GM12891 (cell line): Measurements from ENCODE around the gene PCDH12.
A peak's percentile ranks its signal among the peaks of the same experiment; 100 is the strongest.

Experiments
- DNase-seq: peaks from one replicate; pipeline ENCODE4 v3.0.0; 2011; ENCODE audit warnings: low spot score; ENCODE audit not compliant: insufficient read length
- FAIRE-seq: peaks from 2 replicates; lab custom pipeline; 2011; peaks lifted over from hg19 to GRCh38; lab: Jason Lieb, UNC
- PAX5 ChIP-seq: IDR thresholded peaks from 2 replicates; pipeline ENCODE4 v1.6.1; 2011; ENCODE audit warnings: low read length, moderate library complexity, mild to moderate bottlenecking; ENCODE audit not compliant: insufficient read depth, severe bottlenecking
- POLR2A ChIP-seq: IDR thresholded peaks from 2 replicates; pipeline ENCODE4 v1.6.1; 2011; ENCODE audit warnings: low read depth, low read length, control low read depth
- POLR2AphosphoS5 ChIP-seq: IDR thresholded peaks from 2 replicates; pipeline ENCODE4 v1.6.1; 2011; ENCODE audit warnings: low read depth, low read length, control low read depth
- POU2F2 ChIP-seq: IDR thresholded peaks from 2 replicates; pipeline ENCODE4 v1.6.1; 2011; ENCODE audit warnings: low read depth, mild to moderate bottlenecking, control low read depth, low read length, moderate library complexity
- SPI1 ChIP-seq: IDR thresholded peaks from 2 replicates; pipeline ENCODE4 v1.6.1; 2011; ENCODE audit warnings: low read depth, low read length, control low read depth
- TAF1 ChIP-seq: IDR thresholded peaks from 2 replicates; pipeline ENCODE4 v1.6.1; 2011; ENCODE audit warnings: low read depth, low read length, control low read depth

The PCDH12 gene

DNA sequence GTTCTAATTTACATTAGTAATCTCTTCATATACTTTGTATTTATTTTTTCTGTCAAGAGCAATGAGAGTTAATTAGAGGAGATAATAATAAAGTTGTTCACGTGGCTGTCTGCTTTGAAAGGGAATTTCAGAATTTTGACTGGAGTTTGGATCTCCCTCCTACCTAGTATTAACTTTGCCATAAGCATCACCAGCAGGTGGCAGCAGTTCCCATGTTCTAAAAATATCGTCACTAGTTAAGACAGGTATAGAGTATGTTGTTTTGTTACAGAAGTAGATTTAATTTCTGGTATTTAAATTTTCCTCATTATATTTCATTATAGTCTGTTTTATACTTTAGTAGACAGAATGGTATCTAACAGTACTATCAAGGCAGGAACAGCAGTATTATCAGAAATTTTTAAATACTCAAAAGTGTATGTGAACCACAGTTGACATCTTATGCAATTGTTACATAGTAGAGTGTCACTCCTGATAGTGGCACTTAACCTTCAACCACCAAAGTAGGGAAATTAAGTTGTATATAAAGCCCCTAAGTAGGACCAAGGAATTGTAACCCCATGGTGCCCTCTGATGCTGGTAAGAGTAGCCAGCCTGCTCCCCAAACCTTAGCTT is 34.5 kb upstream of the PCDH12 start:
- peak; percentile 66 for FAIRE-seq
- no peak for DNase-seq
- TF ChIP-seq POLR2AphosphoS5 (no peak), TAF1 (no peak), SPI1 (no peak), POU2F2 (no peak), POLR2A (no peak), PAX5 (no peak)

DNA sequence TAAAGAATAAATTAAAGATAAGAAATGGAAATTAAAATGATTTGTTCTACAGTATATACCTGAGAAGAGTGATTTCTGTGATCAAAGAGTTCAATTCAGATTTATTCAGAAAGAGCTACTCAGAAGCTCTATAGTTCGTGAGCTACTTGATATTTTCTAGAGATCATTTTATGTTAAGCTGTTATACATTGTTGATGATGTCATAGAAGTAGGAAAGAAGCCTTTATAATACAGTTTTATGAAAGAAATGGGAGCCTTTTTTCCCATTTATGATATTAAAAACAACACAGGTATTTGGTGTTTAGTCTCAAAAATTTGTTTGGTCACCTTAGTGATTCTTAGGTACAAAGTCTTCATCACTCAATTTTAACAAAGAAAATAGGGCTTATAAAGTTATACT is 31.7 kb upstream of the PCDH12 start:
- FAIRE-seq (no peak), DNase-seq (no peak)
- TF ChIP-seq POLR2A = no peak
- TF ChIP-seq POLR2AphosphoS5 = no peak

DNA sequence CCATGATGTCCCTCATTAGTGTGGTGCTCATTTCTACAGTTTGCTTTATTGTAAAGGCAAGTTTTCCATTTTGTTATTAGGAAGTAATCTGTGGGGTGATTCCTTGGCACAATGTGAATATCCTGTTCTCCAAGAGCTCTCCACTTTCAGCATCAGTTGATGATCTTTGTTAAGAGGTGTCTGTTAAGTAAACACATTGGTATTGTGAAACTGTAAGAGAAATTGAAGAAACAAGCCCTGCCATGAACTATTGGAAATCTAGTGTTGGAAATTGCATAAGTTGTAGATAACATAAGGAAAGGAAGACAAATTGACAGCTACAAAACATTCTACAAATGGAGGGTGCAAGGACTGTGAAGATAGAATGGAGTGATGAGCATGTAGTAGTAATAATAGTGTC is 28.1 kb upstream of the PCDH12 start:
- TF ChIP-seq POU2F2 (no peak), SPI1 (no peak), PAX5 (no peak), POLR2A (no peak), POLR2AphosphoS5 (no peak), TAF1 (no peak)
- no peak for FAIRE-seq
- DNase-seq = no peak

DNA sequence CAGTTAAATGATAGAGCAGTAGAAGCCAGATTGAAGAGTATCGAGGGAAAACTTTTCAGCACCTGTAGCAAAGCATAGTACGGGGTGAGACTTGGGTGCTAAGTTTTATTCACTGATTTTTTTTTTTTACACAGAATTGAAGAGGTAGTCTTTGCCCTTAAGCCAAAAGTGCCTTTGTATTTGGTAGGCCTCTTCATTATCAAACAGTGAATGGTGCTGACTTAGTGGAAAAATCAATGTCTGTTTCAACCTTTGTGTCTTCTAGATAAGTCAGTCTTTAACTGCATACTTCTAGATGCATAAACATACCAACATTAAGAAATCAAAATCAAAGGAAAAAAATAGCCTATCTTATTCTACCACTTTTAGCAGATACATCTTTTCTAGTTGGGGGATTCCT is 24.6 kb upstream of the PCDH12 start:
- TF ChIP-seq POLR2AphosphoS5 (no peak), SPI1 (no peak), POLR2A (no peak), PAX5 (no peak), POU2F2 (no peak), TAF1 (no peak)
- FAIRE-seq = no peak
- DNase-seq = no peak

DNA sequence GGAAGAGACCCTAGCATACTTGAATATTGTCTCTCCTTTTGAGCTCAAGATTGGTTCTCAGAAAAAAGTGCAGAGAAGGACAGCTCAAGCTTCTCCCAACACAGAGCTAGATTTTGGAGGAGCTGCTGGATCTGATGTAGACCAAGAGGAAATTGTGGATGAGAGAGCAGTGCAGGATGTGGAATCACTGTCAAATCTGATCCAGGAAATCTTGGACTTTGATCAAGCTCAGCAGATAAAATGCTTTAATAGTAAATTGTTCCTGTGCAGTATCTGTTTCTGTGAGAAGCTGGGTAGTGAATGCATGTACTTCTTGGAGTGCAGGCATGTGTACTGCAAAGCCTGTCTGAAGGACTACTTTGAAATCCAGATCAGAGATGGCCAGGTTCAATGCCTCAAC is 20.4 kb upstream of the PCDH12 start:
- TF ChIP-seq POLR2A = no peak
- no peak for TF ChIP-seq SPI1
- TF ChIP-seq TAF1 = no peak
- TF ChIP-seq POLR2AphosphoS5 = no peak
- TF ChIP-seq PAX5 = no peak
- TF ChIP-seq POU2F2 = no peak
- FAIRE-seq (no peak), DNase-seq (no peak)

DNA sequence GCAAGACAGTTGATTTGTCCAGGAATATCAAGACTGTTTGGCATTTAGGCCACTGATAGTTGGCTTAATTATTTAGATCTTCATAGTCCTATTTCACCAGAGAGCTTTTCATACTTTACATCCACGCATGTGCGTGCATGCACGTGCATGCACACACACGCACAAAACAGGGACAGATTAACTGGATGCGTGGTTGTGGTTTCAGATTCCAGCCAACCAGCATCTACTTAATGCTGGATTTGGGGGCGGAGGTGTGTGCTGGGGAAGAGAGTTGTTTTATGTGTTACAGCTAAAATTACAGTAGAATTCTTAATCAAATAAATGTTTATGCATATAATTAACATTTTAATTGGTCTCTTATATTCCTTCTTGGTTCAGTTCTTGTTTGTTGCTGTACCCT is 18.2 kb upstream of the PCDH12 start:
- DNase-seq = no peak
- no peak for FAIRE-seq
- TF ChIP-seq TAF1 = no peak

DNA sequence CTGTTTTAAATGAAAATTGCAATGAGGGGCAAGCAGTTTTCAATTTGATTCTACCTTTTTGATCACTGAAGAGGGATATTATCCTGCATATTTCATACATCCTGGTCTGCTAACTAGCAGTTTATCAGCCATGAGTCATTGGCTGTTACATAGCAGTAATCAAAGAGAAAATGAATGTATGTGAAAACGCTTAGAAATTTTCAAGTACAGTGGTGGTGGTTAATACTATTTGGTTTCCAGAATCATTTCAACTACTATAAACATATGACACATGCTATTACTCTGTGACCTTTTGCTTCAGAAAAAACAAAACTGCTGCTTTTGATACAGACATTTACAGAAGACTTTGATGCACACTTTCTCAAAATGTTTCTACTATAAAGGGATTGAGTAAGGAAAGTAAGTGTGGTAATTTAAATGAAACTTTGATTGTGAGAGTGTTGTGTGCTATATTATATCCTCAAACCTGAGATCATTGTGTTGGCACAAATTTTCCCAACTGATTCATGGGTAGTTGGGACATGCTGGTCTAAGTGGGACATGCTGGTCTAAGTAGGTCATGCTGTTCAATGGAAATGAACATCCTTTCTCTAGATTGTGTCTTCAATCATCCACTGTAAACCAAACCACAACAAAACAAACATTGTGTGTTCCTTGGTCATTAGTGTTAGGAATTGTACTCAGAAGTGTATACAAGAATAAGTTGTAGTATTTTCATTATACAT is 16.0 kb upstream of the PCDH12 start:
- DNase-seq (no peak), FAIRE-seq (no peak)
- TF ChIP-seq POU2F2 = no peak
- TF ChIP-seq POLR2AphosphoS5 = no peak
- no peak for TF ChIP-seq POLR2A
- no peak for TF ChIP-seq PAX5
- TF ChIP-seq SPI1 = no peak
- no peak for TF ChIP-seq TAF1

DNA sequence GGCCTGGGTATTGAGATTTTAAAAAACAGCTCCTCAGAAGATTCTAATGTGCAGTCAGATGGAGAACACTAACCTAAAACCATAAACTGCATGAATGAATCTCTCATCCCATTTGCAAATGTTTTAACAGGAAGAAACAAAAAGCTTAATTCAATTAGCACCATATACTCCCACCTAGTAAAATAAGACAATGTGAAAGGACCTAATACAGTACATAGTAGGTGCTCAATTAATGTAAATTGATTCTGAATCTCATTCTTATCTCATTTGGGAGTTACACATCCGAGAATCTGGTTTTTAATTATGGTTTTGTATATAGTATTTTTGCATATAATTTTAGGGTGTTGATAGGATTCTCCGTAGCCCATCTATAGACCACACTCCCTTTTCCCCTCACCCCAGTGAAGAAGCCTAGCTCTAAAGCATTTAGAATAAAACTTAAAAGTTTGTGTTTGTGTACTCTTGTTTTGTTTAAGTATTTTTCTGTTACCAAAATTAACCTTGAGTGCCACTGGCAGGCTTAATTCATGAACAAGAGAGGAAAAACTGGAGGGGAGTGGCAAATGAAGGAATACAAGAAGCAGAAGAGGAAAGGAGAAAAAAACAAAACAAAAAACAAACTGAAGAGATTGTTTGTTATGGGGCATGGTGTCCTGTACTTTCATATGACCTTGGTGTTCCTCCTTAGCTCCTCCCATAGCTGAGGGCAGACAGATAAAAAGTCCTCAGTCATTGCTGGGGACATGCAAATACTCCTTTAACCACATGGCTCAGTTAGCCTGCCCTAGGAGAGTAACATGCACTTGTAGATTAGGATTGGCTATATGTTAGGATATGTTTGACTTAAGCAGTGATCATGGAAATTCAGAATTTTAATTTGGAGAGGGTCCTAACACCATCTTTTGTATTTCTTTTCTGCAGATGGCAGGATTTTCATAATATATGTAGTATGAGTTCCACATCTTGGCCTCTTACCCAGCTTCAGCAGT is 12.1 kb upstream of the PCDH12 start:
- TF ChIP-seq POU2F2 (peak; percentile 77), POLR2A (no peak), SPI1 (no peak)
- peak; percentile 93 for FAIRE-seq
- peak; percentile 45 for DNase-seq

DNA sequence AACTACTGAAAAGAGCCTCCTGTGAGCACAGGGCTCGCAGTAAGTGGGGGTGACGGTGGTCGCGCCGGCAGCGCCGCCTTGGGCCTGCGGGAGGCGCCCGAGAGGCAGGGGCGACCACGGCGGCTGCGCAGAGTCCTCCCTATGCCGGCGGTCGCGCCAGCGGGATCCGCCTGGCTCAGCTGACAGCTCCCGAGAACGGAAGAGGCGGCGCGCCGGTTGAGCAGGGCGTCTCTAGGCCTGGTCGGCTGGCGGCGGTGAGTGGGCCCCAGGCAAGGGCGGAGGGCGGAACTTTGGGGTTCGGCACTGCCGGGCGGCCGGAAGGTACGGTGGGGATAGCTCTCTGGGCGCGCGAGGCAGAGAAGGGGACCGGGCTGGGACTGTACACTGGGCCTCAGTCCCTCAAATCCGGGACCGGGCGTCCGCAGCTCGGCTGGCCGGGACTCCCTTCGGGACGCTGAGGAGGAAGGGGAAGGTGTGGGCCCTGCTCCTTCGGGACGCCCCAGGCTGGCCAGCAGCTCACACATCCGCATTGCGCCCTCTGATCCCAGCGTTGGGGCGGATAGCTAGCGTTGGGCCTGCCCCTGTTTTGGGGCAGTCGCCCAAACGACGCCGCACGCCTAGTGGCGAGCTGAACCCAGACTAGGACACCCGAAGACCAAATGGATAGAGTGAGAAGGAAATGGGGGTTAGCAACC is 11.1 kb upstream of the PCDH12 start, which contains the start of gene RNF14:
Gene RNF14, plus strand, starts transcription at position 192 of the 695 bp plus-strand sequence. CDS start 4,484 bp downstream, outside the sequence.
- FAIRE-seq (peak; percentile 95), DNase-seq (peak; percentile 89)
- TF ChIP-seq SPI1 (no peak; the same call in 1 of the 2 replicates), PAX5 (peak; percentile 40), TAF1 (peak; percentile 62), POLR2AphosphoS5 (peak; percentile 79), POU2F2 (peak; percentile 5; the same call in 1 of the 2 replicates), POLR2A (peak; percentile 76; the same call in 1 of the 2 replicates)

DNA sequence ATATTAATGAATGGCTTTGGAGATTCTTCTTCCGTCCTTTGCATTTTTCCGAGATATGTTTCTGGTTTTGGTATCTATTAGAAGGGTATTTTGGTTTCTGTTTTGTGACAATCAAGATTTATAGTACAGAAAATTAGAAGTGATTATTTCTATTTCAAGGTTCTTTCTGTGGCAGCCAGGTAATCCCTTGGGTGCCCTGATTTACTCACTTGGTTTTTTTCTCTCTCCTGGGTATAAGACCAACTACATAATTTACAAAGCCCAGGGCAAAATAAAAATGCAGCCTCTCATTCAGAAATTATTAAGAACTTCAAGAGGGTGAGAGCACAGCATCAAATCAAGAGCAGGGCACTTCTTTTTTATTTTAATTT is 8.9 kb upstream of the PCDH12 start:
- TF ChIP-seq SPI1 = no peak
- TF ChIP-seq POU2F2 = no peak
- TF ChIP-seq TAF1 = no peak
- TF ChIP-seq POLR2A = no peak
- no peak for TF ChIP-seq POLR2AphosphoS5
- no peak for TF ChIP-seq PAX5

More for the DNA sequence above, 8.9 kb upstream of the PCDH12 start:
- no peak for FAIRE-seq
- DNase-seq = no peak
